HFFc6 (cell line): ENCODE measurements around the gene TRIM29. TPM values are rescaled to one million over a fixed set of nuclear protein-coding genes. Genes with fewer than 3 reads are reported as not detected.
A peak's percentile ranks its signal among the peaks of the same experiment; 100 is the strongest.

Experiments used
- DNase-seq: peaks from one replicate; pipeline ENCODE4 v3.0.0-alpha.2; 2018
- H3K27ac Mint-ChIP-seq: 2 replicates; pipeline ENCODE4 v1.8.0; 2020; ENCODE audit warnings: mild to moderate bottlenecking, mixed read lengths
- H3K27me3 Mint-ChIP-seq: 2 replicates; pipeline ENCODE4 v1.8.0; 2021; ENCODE audit warnings: mild to moderate bottlenecking, moderate library complexity, mixed read lengths; ENCODE audit not compliant: insufficient read depth
- H3K36me3 Mint-ChIP-seq: 2 replicates; pipeline ENCODE4 v1.8.0; 2021; ENCODE audit warnings: low read depth, mixed read lengths
- H3K4me1 Mint-ChIP-seq: 2 replicates; pipeline ENCODE4 v1.8.0; 2020; ENCODE audit warnings: low read depth, mixed read lengths
- H3K4me3 Mint-ChIP-seq: 2 replicates; pipeline ENCODE4 v1.8.0; 2020; ENCODE audit warnings: mild to moderate bottlenecking, moderate library complexity, mixed read lengths
- H3K9me3 Mint-ChIP-seq: 2 replicates; pipeline ENCODE4 v1.8.0; 2020; ENCODE audit warnings: mild to moderate bottlenecking, mixed read lengths
- total RNA-seq, 6 experiments: library from RNA; stranded (reverse); fragmentation: NEBNext Ultra II Directional; extraction: Animal tissue kit (Norgen Biotek cat#: 25700); gene quantifications; 2 replicates in 1 of 6; 3 replicates in 5 of 6; pipeline ENCODE4 v1.2.3, GENCODE V29; 2021
- TF ChIP-seq, protein P1 (sequence below): fragments of 200-600 bp; sonication (generic); IDR thresholded peaks from 2 replicates; pipeline ENCODE4 v1.5.0; 2021; ENCODE audit warnings: antibody characterized with exemption, mild to moderate bottlenecking

The TRIM29 gene
- total RNA-seq, 6 experiments from 2014 or later: 1.5 to 3.2 (median 3.1) TPM

- Mint-ChIP-seq H3K36me3 (no peaks in the 10 kb centered on the region), H3K4me1 (peaks cover 17% of the 10 kb centered on the region), H3K4me3 (no peak overlapping the region), H3K9me3 (no peaks in the 10 kb centered on the region), H3K27me3 (peaks cover 50% of the 10 kb centered on the region), H3K27ac (no peak overlapping the region)
- TF ChIP-seq, protein P1, sequence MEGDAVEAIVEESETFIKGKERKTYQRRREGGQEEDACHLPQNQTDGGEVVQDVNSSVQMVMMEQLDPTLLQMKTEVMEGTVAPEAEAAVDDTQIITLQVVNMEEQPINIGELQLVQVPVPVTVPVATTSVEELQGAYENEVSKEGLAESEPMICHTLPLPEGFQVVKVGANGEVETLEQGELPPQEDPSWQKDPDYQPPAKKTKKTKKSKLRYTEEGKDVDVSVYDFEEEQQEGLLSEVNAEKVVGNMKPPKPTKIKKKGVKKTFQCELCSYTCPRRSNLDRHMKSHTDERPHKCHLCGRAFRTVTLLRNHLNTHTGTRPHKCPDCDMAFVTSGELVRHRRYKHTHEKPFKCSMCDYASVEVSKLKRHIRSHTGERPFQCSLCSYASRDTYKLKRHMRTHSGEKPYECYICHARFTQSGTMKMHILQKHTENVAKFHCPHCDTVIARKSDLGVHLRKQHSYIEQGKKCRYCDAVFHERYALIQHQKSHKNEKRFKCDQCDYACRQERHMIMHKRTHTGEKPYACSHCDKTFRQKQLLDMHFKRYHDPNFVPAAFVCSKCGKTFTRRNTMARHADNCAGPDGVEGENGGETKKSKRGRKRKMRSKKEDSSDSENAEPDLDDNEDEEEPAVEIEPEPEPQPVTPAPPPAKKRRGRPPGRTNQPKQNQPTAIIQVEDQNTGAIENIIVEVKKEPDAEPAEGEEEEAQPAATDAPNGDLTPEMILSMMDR: no peak
- no peak for DNase-seq
These were observed 74.1 kb downstream of the TRIM29 start for GRCh38 chr11:120063686-120064340.

- Mint-ChIP-seq H3K36me3 (no peaks in the 10 kb centered on the region), H3K4me1 (peaks cover 7% of the 10 kb centered on the region; the same call in 1 of the 2 replicates), H3K9me3 (no peaks in the 10 kb centered on the region), H3K27ac (no peak overlapping the region), H3K4me3 (no peak overlapping the region), H3K27me3 (peaks cover 56% of the 10 kb centered on the region)
- no peak for DNase-seq
- TF ChIP-seq, protein P1: no peak
These were observed 75.4 kb downstream of the TRIM29 start for GRCh38 chr11:120062561-120062930.

DNA sequence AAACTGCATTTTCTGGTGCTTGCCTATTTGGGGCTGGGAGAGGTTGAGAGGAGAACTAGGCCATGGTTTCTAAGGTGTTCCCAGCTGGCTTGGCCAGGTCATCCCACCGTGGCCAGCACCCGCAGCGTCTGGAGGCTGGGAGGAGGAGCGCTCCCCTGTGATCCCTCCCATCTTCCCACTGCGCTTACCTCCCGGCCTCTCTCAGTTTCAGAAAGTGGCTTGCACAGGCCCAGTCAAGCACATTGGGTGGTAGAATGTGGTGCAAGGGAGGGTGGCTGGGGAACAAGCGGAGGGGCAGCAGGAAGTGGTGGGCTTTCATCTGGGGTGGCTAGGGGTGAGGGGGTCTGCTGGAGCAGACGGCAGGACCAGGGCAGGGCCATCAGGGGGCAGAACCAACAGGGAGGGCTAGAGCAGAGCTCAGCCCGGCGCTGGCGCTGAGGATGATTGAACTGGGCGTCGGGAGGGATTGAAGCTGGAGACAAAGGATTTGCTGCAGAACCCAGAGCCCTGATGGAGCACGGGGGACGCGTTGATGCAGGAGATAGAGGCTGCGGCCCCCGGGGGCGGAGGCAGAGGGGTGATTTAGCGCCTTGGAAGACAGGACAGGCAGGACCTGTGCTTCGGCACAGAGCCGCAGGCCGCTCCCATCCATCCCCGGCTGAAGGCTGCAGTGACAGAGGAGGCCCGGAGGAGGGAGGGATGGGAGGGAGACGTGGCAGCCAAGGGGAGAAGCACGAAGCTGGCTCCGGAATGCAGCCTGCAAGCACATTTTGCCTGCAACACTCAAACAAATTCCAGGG, 76.0 kb downstream of the TRIM29 start:
- Mint-ChIP-seq H3K27me3 (peaks cover 58% of the 10 kb centered on the region), H3K27ac (no peak overlapping the region)
- peak; percentile 32 for DNase-seq

More for the DNA sequence above, 76.0 kb downstream of the TRIM29 start:
- Mint-ChIP-seq H3K4me1 (peaks cover 7% of the 10 kb centered on the region; the same call in 1 of the 2 replicates), H3K36me3 (no peaks in the 10 kb centered on the region), H3K9me3 (no peaks in the 10 kb centered on the region; the same call in 1 of the 2 replicates), H3K4me3 (no peak overlapping the region)
- TF ChIP-seq, protein P1: no peak

Other genes starting within 250 kb of the TRIM29 start
- 100 to 1,000 TPM; 111 to 143 (median 123) TPM for gene OAF, start 72.9 kb upstream of the TRIM29 start, total RNA-seq
- gene POU2F3, start 102.0 kb upstream of the TRIM29 start, total RNA-seq: not detected
- 10 to 100 TPM in 1 of 6 experiments, 1 to 10 TPM in 5; 7.8 to 10.2 (median 8.6) TPM for gene TLCD5, start 187.2 kb upstream of the TRIM29 start, total RNA-seq
- gene ARHGEF12, start 198.3 kb upstream of the TRIM29 start, total RNA-seq: 10 to 100 TPM; 72.9 to 95.1 (median 85.0) TPM